ENCODE results near the gene BGN. TPM values are rescaled to one million over a fixed set of nuclear protein-coding genes. Genes with fewer than 3 reads are reported as not detected.

BGN gene
- total RNA-seq, 2 donors from 2014 or later, result 1,777 to 1,907 TPM

DNA sequence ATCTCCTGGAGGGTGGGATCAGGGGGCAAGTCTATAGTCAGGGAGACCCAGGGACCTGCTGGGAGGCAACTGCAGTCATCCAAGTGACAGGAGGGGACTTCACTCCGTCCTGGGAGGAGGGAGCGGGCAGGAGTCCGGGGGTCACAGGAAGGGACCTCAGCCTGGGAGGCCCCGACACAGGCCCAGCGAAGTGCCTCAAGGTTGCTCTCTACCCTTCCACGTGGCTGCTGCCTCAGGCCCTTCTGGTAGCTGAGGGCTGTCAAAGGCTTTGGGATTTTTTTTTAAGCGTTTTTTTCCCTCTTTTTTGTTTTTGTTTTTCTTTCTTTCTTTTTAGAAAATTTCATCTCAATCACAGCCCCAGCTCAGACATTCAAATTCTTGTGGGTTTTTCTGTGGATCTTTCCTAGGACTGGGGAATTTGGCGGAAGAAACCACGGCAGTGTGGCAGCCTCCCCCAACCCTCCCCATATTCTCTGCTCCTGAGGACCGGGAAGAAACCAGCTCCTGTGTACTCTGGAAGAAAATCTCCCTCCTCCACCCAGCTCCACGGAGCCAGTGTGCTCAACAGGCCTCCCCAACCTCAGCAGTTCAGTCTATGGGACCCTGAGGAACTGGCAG is 23.0 kb upstream of the BGN start:
- Histone ChIP-seq H3K9me3 (no peaks in the 10 kb centered on the region), H3K36me3 (no peaks in the 10 kb centered on the region), H3K4me1 (ENCODE audit: control insufficient read depth in 1 of 2, low read depth in 2 of 2) (peaks cover 11 to 58% of the 10 kb centered on the region in 2 donors), H3K27ac (peak overlapping the region; percentile 56 to 64), H3K27me3 (replicated peaks; ENCODE audit: insufficient read depth) (no peaks in the 10 kb centered on the region), H3K4me3 (no peak overlapping the region)
- ATAC-seq (ENCODE audit: insufficient number of reproducible peaks, low FRiP score, low read depth) (no peak), DNase-seq (ENCODE audit: low spot score) (no peak)
- TF ChIP-seq, protein P1, sequence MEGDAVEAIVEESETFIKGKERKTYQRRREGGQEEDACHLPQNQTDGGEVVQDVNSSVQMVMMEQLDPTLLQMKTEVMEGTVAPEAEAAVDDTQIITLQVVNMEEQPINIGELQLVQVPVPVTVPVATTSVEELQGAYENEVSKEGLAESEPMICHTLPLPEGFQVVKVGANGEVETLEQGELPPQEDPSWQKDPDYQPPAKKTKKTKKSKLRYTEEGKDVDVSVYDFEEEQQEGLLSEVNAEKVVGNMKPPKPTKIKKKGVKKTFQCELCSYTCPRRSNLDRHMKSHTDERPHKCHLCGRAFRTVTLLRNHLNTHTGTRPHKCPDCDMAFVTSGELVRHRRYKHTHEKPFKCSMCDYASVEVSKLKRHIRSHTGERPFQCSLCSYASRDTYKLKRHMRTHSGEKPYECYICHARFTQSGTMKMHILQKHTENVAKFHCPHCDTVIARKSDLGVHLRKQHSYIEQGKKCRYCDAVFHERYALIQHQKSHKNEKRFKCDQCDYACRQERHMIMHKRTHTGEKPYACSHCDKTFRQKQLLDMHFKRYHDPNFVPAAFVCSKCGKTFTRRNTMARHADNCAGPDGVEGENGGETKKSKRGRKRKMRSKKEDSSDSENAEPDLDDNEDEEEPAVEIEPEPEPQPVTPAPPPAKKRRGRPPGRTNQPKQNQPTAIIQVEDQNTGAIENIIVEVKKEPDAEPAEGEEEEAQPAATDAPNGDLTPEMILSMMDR (IDR thresholded peaks at IDR 0.05), result no peak

DNA sequence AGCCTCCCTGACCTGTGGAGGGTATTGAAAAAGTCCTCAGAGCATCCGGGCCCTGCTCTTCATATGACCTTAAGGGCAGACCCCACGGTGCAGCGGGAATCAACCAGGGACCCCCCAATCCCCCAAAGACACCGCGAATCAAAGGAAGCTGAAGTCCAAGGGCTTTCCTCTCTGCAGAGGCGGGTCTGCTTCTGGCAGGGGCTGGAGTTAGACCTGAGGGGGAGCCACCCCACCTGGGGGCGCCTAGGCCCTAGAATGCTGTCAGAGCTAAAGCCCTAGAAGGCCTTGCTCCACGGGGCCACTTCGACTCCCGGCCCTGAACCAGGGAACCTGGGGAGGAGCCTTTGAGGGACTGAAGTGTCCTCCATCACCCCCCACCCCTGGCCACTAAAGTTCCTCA is 21.7 kb upstream of the BGN start:
- TF ChIP-seq, protein P1 (IDR thresholded peaks at IDR 0.05), result no peak
- Histone ChIP-seq H3K4me1 (ENCODE audit: control insufficient read depth in 1 of 2, low read depth in 2 of 2) (peaks cover 15 to 71% of the 10 kb centered on the region in 2 donors), H3K4me3 (no peak overlapping the region), H3K27ac (peak overlapping the region; percentile 68 to 76), H3K36me3 (no peaks in the 10 kb centered on the region), H3K9me3 (no peaks in the 10 kb centered on the region), H3K27me3 (replicated peaks; ENCODE audit: insufficient read depth) (no peaks in the 10 kb centered on the region)
- DNase-seq (ENCODE audit: low spot score) (no peak), ATAC-seq (ENCODE audit: insufficient number of reproducible peaks, low FRiP score, low read depth) (no peak)

DNA sequence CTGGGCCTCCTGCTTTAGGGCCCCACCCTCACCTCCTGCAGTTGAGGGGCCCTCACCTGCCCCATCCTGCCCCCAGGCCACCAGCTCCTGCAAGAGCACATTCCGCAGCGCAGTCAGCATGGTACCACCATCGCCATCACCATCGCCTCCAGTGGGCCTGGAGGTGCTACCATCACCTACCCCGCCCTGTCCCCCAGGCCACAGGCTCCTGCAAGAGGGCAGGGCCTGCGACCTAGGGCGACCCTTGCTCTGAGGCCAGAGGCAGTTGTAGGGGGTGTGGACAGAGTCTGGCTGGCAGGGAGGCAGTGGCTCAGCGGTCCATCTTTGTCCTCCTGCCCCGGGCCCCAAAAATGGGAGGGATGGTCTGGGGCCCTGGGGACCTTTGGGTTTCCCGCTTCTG is 20.5 kb upstream of the BGN start:
- H3K4me3 ChIP-seq, result no peak overlapping the region
- ATAC-seq (ENCODE audit: insufficient number of reproducible peaks, low FRiP score, low read depth) (no peak), DNase-seq (ENCODE audit: low spot score) (no peak)
- H3K9me3 ChIP-seq, result no peaks in the 10 kb centered on the region
- H3K27ac ChIP-seq, result peak overlapping the region; percentile 53 to 76
- TF ChIP-seq, protein P1 (IDR thresholded peaks at IDR 0.05), result no peak
- H3K4me1 ChIP-seq (ENCODE audit: control insufficient read depth in 1 of 2, low read depth in 2 of 2), result peaks cover 15 to 75% of the 10 kb centered on the region in 2 donors
- H3K27me3 ChIP-seq (replicated peaks; ENCODE audit: insufficient read depth), result no peaks in the 10 kb centered on the region
- H3K36me3 ChIP-seq, result no peaks in the 10 kb centered on the region

DNA sequence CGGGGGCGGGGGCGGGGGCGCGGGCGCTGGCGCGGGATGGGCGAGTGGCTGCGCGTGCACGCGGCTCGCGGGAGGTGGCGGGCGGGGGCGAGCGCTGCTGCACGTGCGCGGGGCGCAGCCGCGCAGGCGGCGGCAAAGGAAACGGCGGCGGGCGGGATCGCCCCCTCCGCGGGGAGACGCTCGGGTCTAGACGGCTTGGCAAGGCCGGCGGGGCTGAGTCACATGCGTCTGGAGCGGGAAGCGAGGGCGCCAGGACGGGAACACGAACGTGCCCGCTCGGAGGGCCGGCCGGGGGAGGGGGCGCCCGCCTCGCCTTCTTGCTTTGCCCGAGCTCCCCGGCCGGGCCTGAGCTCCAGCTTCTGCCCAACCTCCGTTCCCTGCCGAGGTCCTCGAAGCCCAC is 20.1 kb upstream of the BGN start:
- TF ChIP-seq, protein P1 (IDR thresholded peaks at IDR 0.05), result no peak
- peak overlapping the region; percentile 50 for H3K4me3 ChIP-seq
- H3K36me3 ChIP-seq, result no peaks in the 10 kb centered on the region
- H3K27me3 ChIP-seq (replicated peaks; ENCODE audit: insufficient read depth), result no peaks in the 10 kb centered on the region
- H3K27ac ChIP-seq, result peak overlapping the region; percentile 87 to 92
- no peaks in the 10 kb centered on the region for H3K9me3 ChIP-seq
- H3K4me1 ChIP-seq (ENCODE audit: control insufficient read depth in 1 of 2, low read depth in 2 of 2), result peaks cover 15 to 71% of the 10 kb centered on the region in 2 donors
- peak; percentile 60 for DNase-seq (ENCODE audit: low spot score)
- ATAC-seq (ENCODE audit: insufficient number of reproducible peaks, low FRiP score, low read depth), result no peak

DNA sequence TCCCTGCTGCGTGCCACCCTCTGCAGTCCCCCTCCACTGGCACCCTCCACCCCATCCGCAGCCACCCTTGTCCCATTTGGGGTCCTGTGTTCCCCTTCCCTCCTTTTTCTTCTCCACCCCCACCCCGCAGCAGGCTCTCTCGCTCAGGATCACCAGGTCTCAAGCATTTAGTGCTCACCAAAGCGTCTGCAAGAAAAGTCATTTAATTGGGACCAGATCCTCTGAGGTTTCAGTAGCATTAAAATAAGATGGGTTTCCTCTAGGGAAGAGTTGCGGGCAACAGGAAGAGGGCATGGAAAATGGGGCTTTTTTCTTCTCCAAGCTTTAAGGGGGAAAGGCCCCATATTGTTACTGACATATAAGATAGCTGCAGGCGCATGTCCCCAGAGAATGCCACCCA is 19.5 kb upstream of the BGN start:
- Histone ChIP-seq H3K27ac (peak overlapping the region; percentile 87 to 92), H3K27me3 (replicated peaks; ENCODE audit: insufficient read depth) (no peaks in the 10 kb centered on the region), H3K9me3 (no peaks in the 10 kb centered on the region), H3K4me3 (peak overlapping the region; percentile 50), H3K36me3 (no peaks in the 10 kb centered on the region), H3K4me1 (ENCODE audit: control insufficient read depth in 1 of 2, low read depth in 2 of 2) (peaks cover 15 to 68% of the 10 kb centered on the region in 2 donors)
- TF ChIP-seq, protein P1 (IDR thresholded peaks at IDR 0.05), result no peak
- no peak for DNase-seq (ENCODE audit: low spot score)
- no peak for ATAC-seq (ENCODE audit: insufficient number of reproducible peaks, low FRiP score, low read depth)

All from thoracic aorta (tissue), 2 donors.